K562 (cell line): ENCODE results near the gene GASK1A.

ENCODE experiments used
- CTCF ChIP-seq, 3 experiments: IDR thresholded peaks in 2 of 3; conservative IDR thresholded peaks in 1 of 3; 2 replicates each; pipeline ENCODE4 v1.5.1; 2011 to 2012; ENCODE audit warnings: low read length in 3 of 3, mild to moderate bottlenecking in 3 of 3, control low read depth in 2 of 3, improper control_type of control experiment in 1 of 3, inconsistent platforms in 1 of 3, low read depth in 1 of 3, mixed read lengths in 1 of 3, moderate library complexity in 1 of 3; ENCODE audit not compliant: insufficient read depth in 2 of 3
- GTF2F1 ChIP-seq: IDR thresholded peaks from 2 replicates; pipeline ENCODE4 v1.6.1; 2011; ENCODE audit warnings: low read depth, low read length, improper control_type of control experiment
- POLR2A ChIP-seq: fragments of 450-650 bp; conservative IDR thresholded peaks from 2 replicates; pipeline ENCODE4 v1.6.1; 2016
- TF ChIP-seq, protein P1 (sequence below): sonication (generic); formaldehyde crosslinking; IDR thresholded peaks from 2 replicates; pipeline ENCODE4 v1.4.0; 2020; ENCODE audit warnings: mild to moderate bottlenecking, missing genetic modification reagents

- no peak for TF ChIP-seq CTCF (IDR thresholded peaks at IDR 0.05 in 2 of 3, conservative IDR thresholded peaks at IDR 0.05 in 1 of 3; ENCODE audit: insufficient read depth in 2 of 3, low read depth in 1 of 3, low read length in 3 of 3)
- TF ChIP-seq, protein P1, sequence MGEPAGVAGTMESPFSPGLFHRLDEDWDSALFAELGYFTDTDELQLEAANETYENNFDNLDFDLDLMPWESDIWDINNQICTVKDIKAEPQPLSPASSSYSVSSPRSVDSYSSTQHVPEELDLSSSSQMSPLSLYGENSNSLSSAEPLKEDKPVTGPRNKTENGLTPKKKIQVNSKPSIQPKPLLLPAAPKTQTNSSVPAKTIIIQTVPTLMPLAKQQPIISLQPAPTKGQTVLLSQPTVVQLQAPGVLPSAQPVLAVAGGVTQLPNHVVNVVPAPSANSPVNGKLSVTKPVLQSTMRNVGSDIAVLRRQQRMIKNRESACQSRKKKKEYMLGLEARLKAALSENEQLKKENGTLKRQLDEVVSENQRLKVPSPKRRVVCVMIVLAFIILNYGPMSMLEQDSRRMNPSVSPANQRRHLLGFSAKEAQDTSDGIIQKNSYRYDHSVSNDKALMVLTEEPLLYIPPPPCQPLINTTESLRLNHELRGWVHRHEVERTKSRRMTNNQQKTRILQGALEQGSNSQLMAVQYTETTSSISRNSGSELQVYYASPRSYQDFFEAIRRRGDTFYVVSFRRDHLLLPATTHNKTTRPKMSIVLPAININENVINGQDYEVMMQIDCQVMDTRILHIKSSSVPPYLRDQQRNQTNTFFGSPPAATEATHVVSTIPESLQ (CRISPR knock-in tag), result no peak
- TF ChIP-seq GTF2F1, result no peak
- TF ChIP-seq POLR2A, result no peak
Observed at GRCh38 chr3:43014241-43014640, 35.1 kb downstream of the GASK1A start.
